GM12878 (cell line): Measurements from ENCODE around the gene C17orf107. TPM values are rescaled to one million over a fixed set of nuclear protein-coding genes. Genes with fewer than 3 reads are reported as not detected.

Experiments used
- ATAC-seq: fragments of 200-7000 bp; cut with Tn5 transposase; 3 replicates; pipeline ENCODE4 v1.9.1; 2020; ENCODE audit warnings: mild to moderate bottlenecking, moderate library complexity
- BruUV-seq: library from RNA; stranded (reverse); fragments of 400-500 nt; replicated peaks from 2 replicates; lab custom pipeline; 2021; lab: Mats Ljungman, UMichigan
- CTCF ChIA-PET: fragments of 300-600 bp; sonication (Branson Sonifier 250); formaldehyde crosslinking; extraction: SDS; loops from one replicate; lab custom pipeline; 2021; ENCODE audit warnings: inconsistent platforms; lab: Yijun Ruan, JAX
- POLR2A ChIA-PET: fragments of 350-600 bp; formaldehyde crosslinking; extraction: SDS; loops from one replicate; lab custom pipeline; 2021; ENCODE audit warnings: inconsistent platforms; lab: Charles Lee
- RAD21 ChIA-PET: fragments of 300-600 bp; sonication (Branson Sonifier 250); formaldehyde crosslinking; loops from one replicate; lab custom pipeline; 2023; ENCODE audit warnings: antibody characterized with exemption; ENCODE audit not compliant: unreplicated experiment; lab: Charles Lee
- SMC1A ChIA-PET: fragments of 300-600 bp; sonication (Branson Sonifier 250); formaldehyde crosslinking; loops from one replicate; lab custom pipeline; 2023; ENCODE audit not compliant: unreplicated experiment, uncharacterized antibody; lab: Charles Lee
- DNase-seq: peaks from one replicate; pipeline ENCODE4 v3.0.0-alpha.2; 2011; ENCODE audit warnings: low read depth, low spot score
- FAIRE-seq: peaks from 3 replicates; lab custom pipeline; 2011; peaks lifted over from hg19 to GRCh38; lab: Jason Lieb, UNC
- H2AFZ ChIP-seq: 2 replicates; pipeline ENCODE4 v1.6.0; 2011; ENCODE audit warnings: low read depth, low read length, control low read depth; ENCODE audit not compliant: control insufficient read depth
- H3K27ac ChIP-seq: 2 replicates; pipeline ENCODE4 v1.5.1; 2011; ENCODE audit warnings: control low read depth; ENCODE audit not compliant: control insufficient read depth, insufficient read depth
- H3K27me3 ChIP-seq, 2 experiments: replicated peaks in 1 of 2; 2 replicates each; pipeline versions ENCODE4 v1.6.0 to v1.6.1; 2011; ENCODE audit warnings: low read length in 1 of 2; ENCODE audit not compliant: control insufficient read depth in 2 of 2, insufficient read depth in 2 of 2
- H3K36me3 ChIP-seq, 2 experiments: 2 replicates each; pipeline ENCODE4 v1.5.1; 2011; ENCODE audit warnings: low read length in 1 of 2; ENCODE audit not compliant: control insufficient read depth in 2 of 2, insufficient read depth in 2 of 2
- H3K4me1 ChIP-seq: 2 replicates; pipeline ENCODE4 v1.6.1; 2011; ENCODE audit warnings: mild to moderate bottlenecking, low read length, moderate library complexity, mixed read lengths; ENCODE audit not compliant: control insufficient read depth, insufficient read depth
- H3K4me2 ChIP-seq: 2 replicates; pipeline ENCODE4 v1.6.0; 2011; ENCODE audit warnings: control low read depth; ENCODE audit not compliant: control insufficient read depth, insufficient read depth
- H3K4me3 ChIP-seq: fragments of 200-600 bp; sonication (generic); 2 replicates; pipeline ENCODE4 v1.5.1; 2016
- H3K79me2 ChIP-seq: 2 replicates; pipeline ENCODE4 v1.6.0; 2011; ENCODE audit warnings: low read length; ENCODE audit not compliant: control insufficient read depth, insufficient read depth
- H3K9ac ChIP-seq: 2 replicates; pipeline ENCODE4 v1.8.0; 2011; ENCODE audit warnings: low read length, control low read depth, mixed read lengths; ENCODE audit not compliant: control insufficient read depth, insufficient read depth
- H3K9me3 ChIP-seq: replicated peaks from 3 replicates; pipeline ENCODE4 v1.5.1; 2011; ENCODE audit warnings: mild to moderate bottlenecking, low read length; ENCODE audit not compliant: control insufficient read depth, insufficient read depth
- H4K20me1 ChIP-seq: 2 replicates; pipeline ENCODE4 v1.6.0; 2011; ENCODE audit not compliant: control insufficient read depth, insufficient read depth
- ASH2L ChIP-seq: fragments of 300-600, 200-600 bp; sonication (generic); IDR thresholded peaks from 2 replicates; pipeline ENCODE4 v1.6.1; 2017; ENCODE audit warnings: low read depth, mild to moderate bottlenecking, borderline replicate concordance
- EP300 ChIP-seq, 2 experiments: fragments of 150-350 bp in 1 of 2; IDR thresholded peaks; 2 replicates each; pipeline ENCODE4 v1.6.1; 2011 to 2012; ENCODE audit warnings: low read depth in 2 of 2, low read length in 2 of 2, borderline replicate concordance in 1 of 2, improper control_type of control experiment in 1 of 2, inconsistent platforms in 1 of 2; ENCODE audit not compliant: control insufficient read depth in 1 of 2
- HDAC2 ChIP-seq: fragments of 200-600 bp; sonication (generic); IDR thresholded peaks from 2 replicates; pipeline ENCODE4 v1.6.1; 2017
- JUNB ChIP-seq: IDR thresholded peaks from 2 replicates; pipeline ENCODE4 v1.6.1; 2016; ENCODE audit warnings: antibody characterized with exemption, mild to moderate bottlenecking
- SMAD1 ChIP-seq: fragments of 450-650 bp; IDR thresholded peaks from 2 replicates; pipeline ENCODE4 v1.6.1; 2018; ENCODE audit warnings: mild to moderate bottlenecking, low read depth; ENCODE audit not compliant: partially characterized antibody
- SRF ChIP-seq, 2 experiments: IDR thresholded peaks; 2 replicates each; pipeline ENCODE4 v1.6.1; 2011; ENCODE audit warnings: low read depth in 2 of 2, low read length in 2 of 2, mild to moderate bottlenecking in 1 of 2, moderate library complexity in 1 of 2
- TAF1 ChIP-seq: IDR thresholded peaks from 2 replicates; pipeline ENCODE4 v1.6.1; 2011; ENCODE audit warnings: mild to moderate bottlenecking, low read depth, low read length, borderline replicate concordance
- TCF3 ChIP-seq: IDR thresholded peaks from 2 replicates; pipeline ENCODE4 v1.6.1; 2012; ENCODE audit warnings: low read depth, mild to moderate bottlenecking, low read length, borderline replicate concordance; ENCODE audit not compliant: insufficient read depth
- YBX1 ChIP-seq: fragments of 450-650 bp; IDR thresholded peaks from 2 replicates; pipeline ENCODE4 v1.6.1; 2016; ENCODE audit warnings: antibody characterized with exemption
- WGBS: methylation state at CpG from one replicate; pipeline ENCODE4 v1.1.6; 2016; ENCODE audit warnings: low lambda C conversion rate; ENCODE audit not compliant: insufficient replicate concordance, insufficient coverage; ENCODE audit errors: missing lambda C conversion rate; 5-methylcytosine and 5-hydroxymethylcytosine counted together
- in situ Hi-C: fragments of 300-500 bp; cut with MboI; formaldehyde crosslinking; loops from 9 replicates; pipeline ENCODE4 v1.14.3; 2018; ENCODE audit warnings: mixed read lengths
- intact Hi-C: fragments of 100-400 bp; cut with micrococcal nuclease; formaldehyde crosslinking; loops from one replicate; pipeline ENCODE4 v1.14.2; 2022; ENCODE audit not compliant: unreplicated experiment
- polyA plus RNA-seq, 11 experiments: library from polyadenylated mRNA; depleted of rRNA in 4 of 11; unstranded in 6 of 11; stranded (reverse) in 5 of 11; fragments of >200 nt; fragmentation: Nextera tagmentation in 4 of 11; fragmentation: Illumina TruSeq in 1 of 11; extraction: Ambion mirVana in 4 of 11; extraction: Trizol in 1 of 11; gene quantifications; 1 replicate in 1 of 11; 2 replicates in 10 of 11; pipeline versions ENCODE4 v1.2.1 to v1.2.3, GENCODE V29; 2011 to 2016; ENCODE audit warnings: inconsistent platforms in 2 of 11, missing spikeins in 2 of 11, low read depth in 1 of 11
- total RNA-seq, 4 experiments: library from RNA; depleted of rRNA in 3 of 4; stranded (reverse); fragments of >200 nt in 3 of 4; fragmentation: Illumina TruSeq in 1 of 4; extraction: Trizol in 1 of 4; gene quantifications; 2 replicates each; pipeline versions ENCODE4 v1.2.1 to v1.2.3, GENCODE V29; 2013 to 2021
- TF ChIP-seq, protein P1 (sequence below): IDR thresholded peaks from 2 replicates; pipeline ENCODE4 v1.6.1; 2011; ENCODE audit warnings: borderline replicate concordance, low read depth, mild to moderate bottlenecking, moderate library complexity, low read length; ENCODE audit not compliant: insufficient read depth, poor library complexity, severe bottlenecking
- TF ChIP-seq, protein P2 (sequence below): fragments of 450-650 bp; IDR thresholded peaks from 2 replicates; pipeline ENCODE4 v1.6.1; 2017; ENCODE audit warnings: low read depth, mild to moderate bottlenecking, moderate library complexity
- TF ChIP-seq, protein P3 (sequence below): IDR thresholded peaks from 2 replicates; pipeline ENCODE4 v1.6.1; 2011; ENCODE audit warnings: low read depth, low read length, improper control_type of control experiment, borderline replicate concordance

Gene C17orf107
- total and polyA plus RNA-seq, 10 of the 15 experiments (the other 5 are each of a cell fraction or from before 2014, with no cell fraction given), result 0.05 to 0.46 (median 0.11) TPM; not detected in 3

- ChIA-PET CTCF (interaction anchor here (0.7 to 3.0 kb wide), 4 partner anchors 8 to 161 kb away, joined by 3 to 11 read pairs (median 6); partner anchors contain the start of gene SPAG7), SMC1A (no interaction called here), POLR2A (interaction anchor here (0.6 kb wide), 2 partner anchors 17 to 62 kb away, joined by 5 to 6 read pairs; no protein-coding TSS in a partner anchor), RAD21 (interaction anchor here (0.9 kb wide), 1 partner anchor 191 kb away, joined by 5 read pairs; the partner anchor contains the start of gene ARRB2)
- TF ChIP-seq EP300 (IDR thresholded peaks at IDR 0.05; ENCODE audit: borderline replicate concordance in 1 of 2, control insufficient read depth in 1 of 2, low read depth in 2 of 2, low read length in 2 of 2) (no peak), SRF (IDR thresholded peaks at IDR 0.05; ENCODE audit: low read depth in 2 of 2, low read length in 2 of 2) (no peak), TAF1 (no peak), YBX1 (no peak), ASH2L (no peak), SMAD1 (no peak), HDAC2 (no peak), JUNB (no peak), TCF3 (no peak)
- TF ChIP-seq, protein P1, sequence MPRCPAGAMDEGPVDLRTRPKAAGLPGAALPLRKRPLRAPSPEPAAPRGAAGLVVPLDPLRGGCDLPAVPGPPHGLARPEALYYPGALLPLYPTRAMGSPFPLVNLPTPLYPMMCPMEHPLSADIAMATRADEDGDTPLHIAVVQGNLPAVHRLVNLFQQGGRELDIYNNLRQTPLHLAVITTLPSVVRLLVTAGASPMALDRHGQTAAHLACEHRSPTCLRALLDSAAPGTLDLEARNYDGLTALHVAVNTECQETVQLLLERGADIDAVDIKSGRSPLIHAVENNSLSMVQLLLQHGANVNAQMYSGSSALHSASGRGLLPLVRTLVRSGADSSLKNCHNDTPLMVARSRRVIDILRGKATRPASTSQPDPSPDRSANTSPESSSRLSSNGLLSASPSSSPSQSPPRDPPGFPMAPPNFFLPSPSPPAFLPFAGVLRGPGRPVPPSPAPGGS, result no peak
- TF ChIP-seq, protein P2, sequence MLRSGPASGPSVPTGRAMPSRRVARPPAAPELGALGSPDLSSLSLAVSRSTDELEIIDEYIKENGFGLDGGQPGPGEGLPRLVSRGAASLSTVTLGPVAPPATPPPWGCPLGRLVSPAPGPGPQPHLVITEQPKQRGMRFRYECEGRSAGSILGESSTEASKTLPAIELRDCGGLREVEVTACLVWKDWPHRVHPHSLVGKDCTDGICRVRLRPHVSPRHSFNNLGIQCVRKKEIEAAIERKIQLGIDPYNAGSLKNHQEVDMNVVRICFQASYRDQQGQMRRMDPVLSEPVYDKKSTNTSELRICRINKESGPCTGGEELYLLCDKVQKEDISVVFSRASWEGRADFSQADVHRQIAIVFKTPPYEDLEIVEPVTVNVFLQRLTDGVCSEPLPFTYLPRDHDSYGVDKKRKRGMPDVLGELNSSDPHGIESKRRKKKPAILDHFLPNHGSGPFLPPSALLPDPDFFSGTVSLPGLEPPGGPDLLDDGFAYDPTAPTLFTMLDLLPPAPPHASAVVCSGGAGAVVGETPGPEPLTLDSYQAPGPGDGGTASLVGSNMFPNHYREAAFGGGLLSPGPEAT, result no peak
- TF ChIP-seq, protein P3, sequence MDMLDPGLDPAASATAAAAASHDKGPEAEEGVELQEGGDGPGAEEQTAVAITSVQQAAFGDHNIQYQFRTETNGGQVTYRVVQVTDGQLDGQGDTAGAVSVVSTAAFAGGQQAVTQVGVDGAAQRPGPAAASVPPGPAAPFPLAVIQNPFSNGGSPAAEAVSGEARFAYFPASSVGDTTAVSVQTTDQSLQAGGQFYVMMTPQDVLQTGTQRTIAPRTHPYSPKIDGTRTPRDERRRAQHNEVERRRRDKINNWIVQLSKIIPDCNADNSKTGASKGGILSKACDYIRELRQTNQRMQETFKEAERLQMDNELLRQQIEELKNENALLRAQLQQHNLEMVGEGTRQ, result no peak
- no peak for FAIRE-seq
- Histone ChIP-seq H4K20me1 (no peaks in the 10 kb centered on the region), H3K4me2 (peak overlapping the region; percentile 91; the same call in 1 of the 2 replicates), H3K79me2 (no peaks in the 10 kb centered on the region), H3K27ac (no peak overlapping the region), H3K4me3 (no peak overlapping the region), H3K9ac (no peak overlapping the region), H3K4me1 (peaks cover 20% of the 10 kb centered on the region), H2AFZ (no peak overlapping the region), H3K36me3 (peaks cover 0 to 1% of the 10 kb centered on the region in 2 experiments; a peak in 3 of 4 replicates), H3K27me3 (no peaks in the 10 kb centered on the region; a peak in 2 of 4 replicates), H3K9me3 (no peaks in the 10 kb centered on the region; the same call in 2 of the 3 replicates)
- ATAC-seq, result no peak
- WGBS, result 49% methylated on average over 37 of the region's 37 CpGs
- no peak for DNase-seq
- no TSS peak for BruUV-seq
- in situ Hi-C loops (no loop called here), intact Hi-C loops (loop anchor here (5.0 kb wide), 1 partner anchor 169 kb away; the partner anchor contains the start of gene MED11)
Observed at GRCh38 chr17:4901108-4901647, 1.8 kb downstream of the C17orf107 start.
